ENCODE results near the gene RNASEL. TPM values are rescaled to one million over a fixed set of nuclear protein-coding genes. Genes with fewer than 3 reads are reported as not detected.

Gene RNASEL
- total and polyA plus RNA-seq, 2 of the 13 experiments (the other 11 are each of a cell fraction or from before 2014, with no cell fraction given): 0.05 to 0.20 TPM

DNA sequence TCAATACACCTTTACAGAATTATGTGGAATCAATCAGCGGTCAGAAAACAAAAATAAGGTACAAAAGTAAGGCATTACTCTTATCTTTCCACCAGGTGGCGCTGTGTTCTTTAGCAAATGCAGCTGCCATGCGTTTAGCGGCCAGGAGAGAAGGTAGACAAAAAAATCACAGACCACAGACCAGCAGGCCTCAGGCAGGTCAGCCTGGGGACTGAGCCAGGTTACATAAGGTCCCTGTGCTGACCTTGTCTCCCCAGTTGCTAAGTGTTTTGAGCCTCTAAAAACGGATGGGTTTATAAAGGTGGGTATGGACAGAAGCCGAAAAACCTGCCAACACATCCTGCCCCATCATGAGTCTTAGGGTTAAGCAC, 12.3 kb upstream of the RNASEL start (continued):
- no peak for TF ChIP-seq ZNF274 (CRISPR knock-in tag; IDR thresholded peaks at IDR 0.05)
- TF ChIP-seq ZFX (CRISPR knock-in tag; IDR thresholded peaks at IDR 0.05; ENCODE audit: low read depth): peak; percentile 68; the same call in 1 of the 2 replicates
- 0 out of 2 replicates have a peak, but pooled peaks have one; percentile 15 for TF ChIP-seq MIXL1 (CRISPR knock-in tag; IDR thresholded peaks at IDR 0.05)
- TF ChIP-seq, protein P1, sequence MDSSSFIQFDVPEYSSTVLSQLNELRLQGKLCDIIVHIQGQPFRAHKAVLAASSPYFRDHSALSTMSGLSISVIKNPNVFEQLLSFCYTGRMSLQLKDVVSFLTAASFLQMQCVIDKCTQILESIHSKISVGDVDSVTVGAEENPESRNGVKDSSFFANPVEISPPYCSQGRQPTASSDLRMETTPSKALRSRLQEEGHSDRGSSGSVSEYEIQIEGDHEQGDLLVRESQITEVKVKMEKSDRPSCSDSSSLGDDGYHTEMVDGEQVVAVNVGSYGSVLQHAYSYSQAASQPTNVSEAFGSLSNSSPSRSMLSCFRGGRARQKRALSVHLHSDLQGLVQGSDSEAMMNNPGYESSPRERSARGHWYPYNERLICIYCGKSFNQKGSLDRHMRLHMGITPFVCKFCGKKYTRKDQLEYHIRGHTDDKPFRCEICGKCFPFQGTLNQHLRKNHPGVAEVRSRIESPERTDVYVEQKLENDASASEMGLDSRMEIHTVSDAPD (CRISPR knock-in tag; IDR thresholded peaks at IDR 0.05): no peak
- TF ChIP-seq ZFP41 (CRISPR knock-in tag; IDR thresholded peaks at IDR 0.05; ENCODE audit: borderline replicate concordance): no peak
- no peak for TF ChIP-seq PHF21A (CRISPR knock-in tag; IDR thresholded peaks at IDR 0.05)
- TF ChIP-seq, protein P2, sequence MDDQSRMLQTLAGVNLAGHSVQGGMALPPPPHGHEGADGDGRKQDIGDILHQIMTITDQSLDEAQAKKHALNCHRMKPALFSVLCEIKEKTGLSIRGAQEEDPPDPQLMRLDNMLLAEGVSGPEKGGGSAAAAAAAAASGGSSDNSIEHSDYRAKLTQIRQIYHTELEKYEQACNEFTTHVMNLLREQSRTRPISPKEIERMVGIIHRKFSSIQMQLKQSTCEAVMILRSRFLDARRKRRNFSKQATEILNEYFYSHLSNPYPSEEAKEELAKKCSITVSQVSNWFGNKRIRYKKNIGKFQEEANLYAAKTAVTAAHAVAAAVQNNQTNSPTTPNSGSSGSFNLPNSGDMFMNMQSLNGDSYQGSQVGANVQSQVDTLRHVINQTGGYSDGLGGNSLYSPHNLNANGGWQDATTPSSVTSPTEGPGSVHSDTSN (CRISPR knock-in tag; IDR thresholded peaks at IDR 0.05; ENCODE audit: borderline replicate concordance): no peak
- TF ChIP-seq NCOA5 (CRISPR knock-in tag; IDR thresholded peaks at IDR 0.05): no peak
- TF ChIP-seq ZFP90 (CRISPR knock-in tag; IDR thresholded peaks at IDR 0.05; ENCODE audit: borderline replicate concordance): no peak
- TF ChIP-seq PPARG (CRISPR knock-in tag; conservative IDR thresholded peaks at IDR 0.05): no peak
- TF ChIP-seq LCORL (IDR thresholded peaks at IDR 0.05): no peak
- TF ChIP-seq LCORL (CRISPR knock-in tag; IDR thresholded peaks at IDR 0.05): peak; percentile 41; the same call in 1 of the 2 replicates
- no peak for TF ChIP-seq POLR2A (IDR thresholded peaks at IDR 0.05; ENCODE audit: insufficient read depth in 1 of 2, low read depth in 2 of 2, low read length in 2 of 2)
- no peak for TF ChIP-seq RELA (CRISPR knock-in tag; IDR thresholded peaks at IDR 0.05)
- no peak for TF ChIP-seq ZNF563 (CRISPR knock-in tag; IDR thresholded peaks at IDR 0.05)
- 0 out of 2 replicates have a peak, but pooled peaks have one; percentile 25 for TF ChIP-seq THAP11 (CRISPR knock-in tag; IDR thresholded peaks at IDR 0.05)
- no peak for TF ChIP-seq WIZ (CRISPR knock-in tag; IDR thresholded peaks at IDR 0.05)
- TF ChIP-seq, protein P3, sequence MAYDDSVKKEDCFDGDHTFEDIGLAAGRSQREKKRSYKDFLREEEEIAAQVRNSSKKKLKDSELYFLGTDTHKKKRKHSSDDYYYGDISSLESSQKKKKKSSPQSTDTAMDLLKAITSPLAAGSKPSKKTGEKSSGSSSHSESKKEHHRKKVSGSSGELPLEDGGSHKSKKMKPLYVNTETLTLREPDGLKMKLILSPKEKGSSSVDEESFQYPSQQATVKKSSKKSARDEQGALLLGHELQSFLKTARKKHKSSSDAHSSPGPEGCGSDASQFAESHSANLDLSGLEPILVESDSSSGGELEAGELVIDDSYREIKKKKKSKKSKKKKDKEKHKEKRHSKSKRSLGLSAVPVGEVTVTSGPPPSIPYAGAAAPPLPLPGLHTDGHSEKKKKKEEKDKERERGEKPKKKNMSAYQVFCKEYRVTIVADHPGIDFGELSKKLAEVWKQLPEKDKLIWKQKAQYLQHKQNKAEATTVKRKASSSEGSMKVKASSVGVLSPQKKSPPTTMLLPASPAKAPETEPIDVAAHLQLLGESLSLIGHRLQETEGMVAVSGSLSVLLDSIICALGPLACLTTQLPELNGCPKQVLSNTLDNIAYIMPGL (CRISPR knock-in tag; IDR thresholded peaks at IDR 0.05; ENCODE audit: borderline replicate concordance in 1 of 2, low read depth in 1 of 2): 0 out of 4 replicates have a peak, but pooled peaks of 1 of the 2 experiments have one; percentile 22
- no peak for TF ChIP-seq ZNF263 (CRISPR knock-in tag; IDR thresholded peaks at IDR 0.05)
- no peak for TF ChIP-seq ZNF17 (CRISPR knock-in tag; IDR thresholded peaks at IDR 0.05)
- TF ChIP-seq, protein P4, sequence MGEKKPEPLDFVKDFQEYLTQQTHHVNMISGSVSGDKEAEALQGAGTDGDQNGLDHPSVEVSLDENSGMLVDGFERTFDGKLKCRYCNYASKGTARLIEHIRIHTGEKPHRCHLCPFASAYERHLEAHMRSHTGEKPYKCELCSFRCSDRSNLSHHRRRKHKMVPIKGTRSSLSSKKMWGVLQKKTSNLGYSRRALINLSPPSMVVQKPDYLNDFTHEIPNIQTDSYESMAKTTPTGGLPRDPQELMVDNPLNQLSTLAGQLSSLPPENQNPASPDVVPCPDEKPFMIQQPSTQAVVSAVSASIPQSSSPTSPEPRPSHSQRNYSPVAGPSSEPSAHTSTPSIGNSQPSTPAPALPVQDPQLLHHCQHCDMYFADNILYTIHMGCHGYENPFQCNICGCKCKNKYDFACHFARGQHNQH (CRISPR knock-in tag; IDR thresholded peaks at IDR 0.05): no peak
- TF ChIP-seq RBM39 (IDR thresholded peaks at IDR 0.05; ENCODE audit: low read depth, low read length, poor library complexity, severe bottlenecking): no peak
- 0 out of 2 replicates have a peak, but pooled peaks have one; percentile 26 for TF ChIP-seq ERF (CRISPR knock-in tag; IDR thresholded peaks at IDR 0.05)
- no peak; the same call in 1 of the 2 replicates for TF ChIP-seq RXRA (CRISPR knock-in tag; IDR thresholded peaks at IDR 0.05)
